ENCODE results near the gene HARS1. TPM values are rescaled to one million over a fixed set of nuclear protein-coding genes. Genes with fewer than 3 reads are reported as not detected.
"Not testable (repeated sequence)": the region's sequence is repeated elsewhere in the genome, so short reads cannot be mapped to it uniquely, and the experiment has no call there.

Gene HARS1
- polyA plus RNA-seq, 3 donors = 28.4 to 34.3 (median 31.9) TPM

GRCh38 chr5:140710899-140711552 lies 19.9 kb upstream of the HARS1 start:
- H3K27ac ChIP-seq (ENCODE audit: low read depth in 1 of 2, low read length in 2 of 2) = peak overlapping the region; percentile 85 to 86
- H3K9ac ChIP-seq (ENCODE audit: insufficient read depth, low read length, poor library complexity, severe bottlenecking) = peak overlapping the region; percentile 74
- H3K27me3 ChIP-seq (ENCODE audit: control insufficient read depth in 2 of 2, insufficient read depth in 2 of 2, low read length in 2 of 2) = no peaks in the 10 kb centered on the region
- no peaks in the 10 kb centered on the region for H3K9me3 ChIP-seq (replicated peaks in 1 of 2; ENCODE audit: control insufficient read depth in 1 of 2, insufficient read depth in 1 of 2, low read length in 2 of 2)
- peak overlapping the region; percentile 87 for H2AFZ ChIP-seq (ENCODE audit: insufficient read depth, low read depth, low read length, poor library complexity, severe bottlenecking)
- peaks cover 0 to 7% (median 0%) of the 10 kb centered on the region in 7 donors for H3K9me3 Mint-ChIP-seq
- H3K36me3 ChIP-seq (replicated peaks in 1 of 2; ENCODE audit: control insufficient read depth in 1 of 2, insufficient read depth in 2 of 2, low read length in 2 of 2) = peaks cover 6 to 19% of the 10 kb centered on the region in 2 donors
- H3K4me1 Mint-ChIP-seq = peaks cover 13% of the 10 kb centered on the region
- peak overlapping the region; percentile 85 to 99 (median 98) for H3K27ac Mint-ChIP-seq
- no peaks in the 10 kb centered on the region for H4K20me1 ChIP-seq (ENCODE audit: insufficient read depth, low read length)
- peak overlapping the region; percentile 88 for H3K4me2 ChIP-seq (replicated peaks; ENCODE audit: extremely low read depth, low read length, poor library complexity, severe bottlenecking)
- TF ChIP-seq, protein P1, sequence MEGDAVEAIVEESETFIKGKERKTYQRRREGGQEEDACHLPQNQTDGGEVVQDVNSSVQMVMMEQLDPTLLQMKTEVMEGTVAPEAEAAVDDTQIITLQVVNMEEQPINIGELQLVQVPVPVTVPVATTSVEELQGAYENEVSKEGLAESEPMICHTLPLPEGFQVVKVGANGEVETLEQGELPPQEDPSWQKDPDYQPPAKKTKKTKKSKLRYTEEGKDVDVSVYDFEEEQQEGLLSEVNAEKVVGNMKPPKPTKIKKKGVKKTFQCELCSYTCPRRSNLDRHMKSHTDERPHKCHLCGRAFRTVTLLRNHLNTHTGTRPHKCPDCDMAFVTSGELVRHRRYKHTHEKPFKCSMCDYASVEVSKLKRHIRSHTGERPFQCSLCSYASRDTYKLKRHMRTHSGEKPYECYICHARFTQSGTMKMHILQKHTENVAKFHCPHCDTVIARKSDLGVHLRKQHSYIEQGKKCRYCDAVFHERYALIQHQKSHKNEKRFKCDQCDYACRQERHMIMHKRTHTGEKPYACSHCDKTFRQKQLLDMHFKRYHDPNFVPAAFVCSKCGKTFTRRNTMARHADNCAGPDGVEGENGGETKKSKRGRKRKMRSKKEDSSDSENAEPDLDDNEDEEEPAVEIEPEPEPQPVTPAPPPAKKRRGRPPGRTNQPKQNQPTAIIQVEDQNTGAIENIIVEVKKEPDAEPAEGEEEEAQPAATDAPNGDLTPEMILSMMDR (IDR thresholded peaks at IDR 0.05) = no peak
- H3K4me3 ChIP-seq (replicated peaks in 1 of 3; ENCODE audit: low read depth in 2 of 3, low read length in 3 of 3) = peak overlapping the region; percentile 85 to 96 (median 86)
- intact Hi-C loops (cut with micrococcal nuclease) = loop anchor here (5.0 to 10.0 kb wide), 3 partner anchors 146 to 346 kb away; partner anchors contain the start of genes ANKHD1 (in 1 of the 2), APBB3 (in 1 of the 2), SLC35A4 (in 1 of the 2) and SLC4A9 (in 1 of the 2)
- peak overlapping the region; percentile 90 to 95 for H3K4me3 Mint-ChIP-seq
- peaks cover 11 to 19% of the 10 kb centered on the region in 2 donors for H3K36me3 Mint-ChIP-seq
- peaks cover 1 to 7% (median 5%) of the 10 kb centered on the region in 3 donors for H3K27me3 Mint-ChIP-seq (ENCODE audit: low read depth in 3 of 3)
- peak; percentile 90 to 98 (median 95) for DNase-seq
- H3K4me1 ChIP-seq (ENCODE audit: control insufficient read depth in 1 of 2, insufficient read depth in 2 of 2, low read length in 2 of 2) = peaks cover 5 to 13% of the 10 kb centered on the region in 2 donors
- WGBS (ENCODE audit: insufficient coverage) = under 1% methylated on average over 26 of the region's 27 CpGs
- no peaks in the 10 kb centered on the region for H3K79me2 ChIP-seq (ENCODE audit: insufficient read depth, low read length)

DNA sequence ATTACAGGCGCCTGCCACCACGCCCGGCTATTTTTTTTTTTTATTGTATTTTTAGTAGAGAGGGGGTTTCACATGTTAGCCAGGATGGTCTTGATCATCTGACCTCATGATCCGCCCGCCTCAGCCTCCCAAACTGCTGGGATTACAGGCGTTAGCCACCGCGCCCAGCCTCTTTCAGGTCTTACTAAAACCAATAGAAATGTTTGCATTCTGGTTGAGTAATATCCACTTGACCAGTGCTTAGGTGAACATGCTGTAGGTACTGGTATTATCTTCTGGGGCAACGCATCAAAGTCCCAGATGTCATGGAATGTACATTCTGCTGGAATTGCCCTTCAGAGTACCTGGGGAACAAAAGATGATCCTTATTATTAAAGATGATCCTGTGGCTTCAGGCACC lies 17.6 kb upstream of the HARS1 start:
- not testable (repeated sequence) for H3K9ac ChIP-seq (ENCODE audit: insufficient read depth, low read length, poor library complexity, severe bottlenecking); H3K4me3 ChIP-seq (replicated peaks in 1 of 3; ENCODE audit: low read depth in 2 of 3, low read length in 3 of 3); H2AFZ ChIP-seq (ENCODE audit: insufficient read depth, low read depth, low read length, poor library complexity, severe bottlenecking); H3K27ac ChIP-seq (ENCODE audit: low read depth in 1 of 2, low read length in 2 of 2); H3K27me3 ChIP-seq (ENCODE audit: control insufficient read depth in 2 of 2, insufficient read depth in 2 of 2, low read length in 2 of 2); H3K4me2 ChIP-seq (replicated peaks; ENCODE audit: extremely low read depth, low read length, poor library complexity, severe bottlenecking); H3K79me2 ChIP-seq (ENCODE audit: insufficient read depth, low read length); H3K27me3 Mint-ChIP-seq (ENCODE audit: low read depth in 3 of 3); H4K20me1 ChIP-seq (ENCODE audit: insufficient read depth, low read length); H3K9me3 Mint-ChIP-seq; H3K4me3 Mint-ChIP-seq; DNase-seq; H3K9me3 ChIP-seq (replicated peaks in 1 of 2; ENCODE audit: control insufficient read depth in 1 of 2, insufficient read depth in 1 of 2, low read length in 2 of 2)
- H3K4me1 Mint-ChIP-seq = peaks cover 13% of the 10 kb centered on the region
- peaks cover 29 to 41% of the 10 kb centered on the region in 2 donors for H3K36me3 Mint-ChIP-seq
- intact Hi-C loops (cut with micrococcal nuclease) = loop anchor here (10.0 kb wide), 2 partner anchors 64 to 594 kb away; partner anchors contain the start of genes IK (in 1 of the 2), NDUFA2 (in 1 of the 2) and PURA (in 1 of the 2)
- Histone ChIP-seq H3K36me3 (replicated peaks in 1 of 2; ENCODE audit: control insufficient read depth in 1 of 2, insufficient read depth in 2 of 2, low read length in 2 of 2) (peaks cover 28 to 41% of the 10 kb centered on the region in 2 donors), H3K4me1 (ENCODE audit: control insufficient read depth in 1 of 2, insufficient read depth in 2 of 2, low read length in 2 of 2) (peaks cover 5 to 13% of the 10 kb centered on the region in 2 donors)
- 90% methylated on average over 2 of the region's 9 CpGs for WGBS (ENCODE audit: insufficient coverage)
- H3K27ac Mint-ChIP-seq = peak overlapping the region in 1 of 7 donors; percentile 73

All from CD14-positive monocyte (primary cell).